GM18858 (cell line): Measurements from ENCODE around the gene SH3RF3.

Experiments
- ATAC-seq: cut with Tn5 transposase; IDR thresholded peaks from one replicate; pipeline ENCODE4 v1.9.1; 2021; ENCODE audit not compliant: unreplicated experiment

SH3RF3 gene

DNA sequence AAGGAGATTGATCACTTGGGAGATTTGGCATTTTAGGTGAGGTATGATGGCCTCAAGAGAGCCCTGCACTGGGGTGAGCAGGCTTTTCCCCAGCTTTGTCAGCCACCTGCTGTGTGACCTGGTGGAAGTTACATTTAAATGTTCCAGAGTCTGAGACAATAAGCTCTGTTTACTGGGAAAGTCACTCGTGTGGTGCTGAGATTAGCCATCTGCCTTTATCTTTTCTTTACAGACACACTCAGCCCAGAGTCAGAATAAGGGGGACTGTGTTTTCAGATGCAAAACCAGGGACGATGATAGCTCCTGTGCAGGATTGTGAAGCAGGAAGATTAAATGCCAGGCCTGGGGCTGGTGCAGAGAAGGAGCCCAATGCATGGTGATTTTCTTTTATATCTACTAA, 47.9 kb downstream of the SH3RF3 start:
- no peak for ATAC-seq

GRCh38 chr2:109177635-109178034, 48.6 kb downstream of the SH3RF3 start:
- ATAC-seq: no peak

- no peak for ATAC-seq
Observed at GRCh38 chr2:109178968-109179367, 50.0 kb downstream of the SH3RF3 start.

- ATAC-seq: no peak
Observed at GRCh38 chr2:109180786-109181185, 51.8 kb downstream of the SH3RF3 start.

GRCh38 chr2:109182426-109182825, 53.4 kb downstream of the SH3RF3 start:
- ATAC-seq: no peak

- ATAC-seq: no peak
Observed at GRCh38 chr2:109183871-109184270, 54.9 kb downstream of the SH3RF3 start.

GRCh38 chr2:109184368-109184767, 55.4 kb downstream of the SH3RF3 start:
- no peak for ATAC-seq

GRCh38 chr2:109185338-109185737, 56.3 kb downstream of the SH3RF3 start:
- no peak for ATAC-seq

- no peak for ATAC-seq
Observed at GRCh38 chr2:109185821-109186570, 57.0 kb downstream of the SH3RF3 start.

DNA sequence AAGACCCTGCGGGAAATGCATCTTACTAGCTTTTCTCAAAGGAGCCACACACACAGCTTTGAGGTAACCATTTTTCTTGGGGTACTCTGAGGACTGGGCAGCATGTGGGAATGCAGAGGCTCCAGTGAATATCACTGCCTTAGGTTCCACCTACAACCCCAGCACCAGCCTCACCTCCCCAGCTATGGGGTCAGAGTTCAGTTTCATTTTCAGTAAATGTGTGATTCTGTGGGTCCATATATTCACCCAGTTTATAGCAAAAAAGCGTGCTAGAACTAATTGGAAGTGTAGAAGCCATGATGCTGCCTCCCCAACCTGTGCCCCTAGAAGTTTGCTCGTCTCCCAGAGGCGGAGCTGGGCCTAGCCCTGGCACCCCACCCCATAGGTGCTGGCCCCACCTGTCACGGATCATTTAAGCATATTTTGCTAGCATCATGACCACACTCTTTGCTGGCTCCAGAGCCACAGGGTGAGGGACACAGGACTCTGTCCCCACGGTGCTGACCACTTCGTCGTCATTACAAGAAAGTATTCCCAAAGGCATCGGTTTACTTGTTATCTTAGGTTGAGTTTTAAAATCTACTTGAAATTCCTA, 57.7 kb downstream of the SH3RF3 start:
- no peak for ATAC-seq

GRCh38 chr2:109187711-109188495, 58.9 kb downstream of the SH3RF3 start:
- no peak for ATAC-seq

GRCh38 chr2:109188496-109188890, 59.5 kb downstream of the SH3RF3 start:
- ATAC-seq: no peak

DNA sequence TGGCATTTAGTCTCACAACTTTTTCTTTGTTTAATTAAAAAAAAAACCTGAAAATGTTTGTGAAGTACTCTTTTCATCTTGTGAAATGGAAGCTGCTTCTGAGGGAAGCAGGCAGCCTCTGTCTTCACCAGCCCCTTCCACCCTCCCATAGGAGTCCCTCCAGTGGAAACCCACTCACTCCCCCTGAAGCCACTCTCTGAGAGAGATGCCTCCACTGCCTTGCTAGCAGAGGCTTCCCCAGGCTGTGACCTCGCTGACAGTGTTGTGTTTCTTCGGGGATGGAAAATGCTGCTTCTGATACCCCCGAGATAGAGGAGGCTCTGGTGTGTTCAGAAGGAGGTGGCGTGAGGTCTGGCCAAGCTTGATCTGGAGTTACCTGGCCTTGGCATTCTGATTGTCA, 59.9 kb downstream of the SH3RF3 start:
- ATAC-seq: no peak

DNA sequence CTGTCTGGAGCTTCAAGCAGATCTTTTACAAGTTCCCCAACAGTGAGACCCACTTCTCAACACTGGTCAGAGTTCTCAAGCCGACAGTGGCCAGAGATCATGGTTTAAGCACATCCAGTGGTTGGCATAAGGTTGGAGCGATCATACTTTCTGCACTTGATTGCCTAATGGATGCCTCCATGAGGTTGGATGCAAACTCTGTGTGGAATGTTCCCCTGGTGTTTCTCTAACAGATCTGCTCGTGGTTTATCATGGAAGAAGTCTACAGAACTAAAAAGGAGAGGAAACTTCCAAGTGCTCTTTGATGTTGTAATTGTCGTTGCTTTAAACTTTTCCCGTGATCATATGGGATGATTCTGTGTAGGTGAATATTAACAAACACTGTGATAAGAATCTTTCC, 60.7 kb downstream of the SH3RF3 start:
- no peak for ATAC-seq

DNA sequence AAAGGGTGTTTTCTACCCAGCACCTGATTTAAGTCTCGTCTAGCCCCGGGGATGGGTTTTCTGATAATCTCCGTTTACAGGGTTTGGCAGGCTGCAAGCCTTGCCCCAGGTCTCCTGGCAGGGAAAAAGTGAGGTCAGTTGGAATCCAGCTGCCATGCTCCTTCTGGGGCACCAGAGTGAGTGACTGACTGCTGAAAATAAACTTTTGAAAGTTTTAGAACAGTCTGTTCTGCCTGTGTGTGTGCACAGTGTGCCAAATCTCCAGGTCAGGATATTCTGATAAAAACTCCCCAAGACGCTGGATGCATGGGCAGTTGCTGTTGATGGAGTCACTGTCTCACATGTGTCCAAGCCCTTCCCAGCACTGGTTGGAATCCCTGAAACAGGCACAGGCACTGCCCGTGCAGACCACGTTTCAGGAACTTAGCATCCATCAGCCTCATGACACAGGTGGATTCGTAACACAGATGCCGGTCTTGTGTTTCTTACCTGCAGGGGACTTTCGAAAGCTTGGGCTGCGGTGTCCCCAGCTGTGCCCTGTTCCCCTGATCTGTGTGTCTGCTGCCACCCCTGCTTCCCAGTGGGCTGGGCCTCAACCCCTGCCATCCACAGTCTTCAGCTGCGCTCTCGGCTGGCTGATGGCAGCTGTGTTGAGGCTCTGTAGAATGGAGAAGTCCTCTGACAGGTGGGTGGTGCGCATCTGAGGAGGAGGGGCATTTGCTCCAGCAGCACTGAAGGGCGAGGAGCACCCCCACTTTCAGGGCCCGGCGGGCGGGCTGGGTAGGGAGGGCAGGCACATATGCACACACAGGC, 65.0 kb downstream of the SH3RF3 start:
- ATAC-seq: no peak

DNA sequence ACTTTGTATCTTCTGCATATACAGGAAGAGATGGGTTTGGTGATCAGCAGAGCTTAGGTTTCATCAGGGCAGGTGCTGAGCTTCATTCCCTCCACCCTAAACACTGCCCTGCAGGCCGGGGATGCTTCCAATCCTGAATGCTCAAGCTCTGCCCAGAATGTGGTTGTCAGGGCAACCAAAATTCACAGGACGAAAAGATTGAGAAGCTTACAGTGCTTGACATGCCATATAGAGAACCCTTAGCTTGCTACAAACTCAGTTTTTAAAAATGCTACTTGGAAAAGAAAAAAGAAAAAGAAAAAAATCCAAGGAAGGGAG, 65.6 kb downstream of the SH3RF3 start:
- ATAC-seq: no peak

DNA sequence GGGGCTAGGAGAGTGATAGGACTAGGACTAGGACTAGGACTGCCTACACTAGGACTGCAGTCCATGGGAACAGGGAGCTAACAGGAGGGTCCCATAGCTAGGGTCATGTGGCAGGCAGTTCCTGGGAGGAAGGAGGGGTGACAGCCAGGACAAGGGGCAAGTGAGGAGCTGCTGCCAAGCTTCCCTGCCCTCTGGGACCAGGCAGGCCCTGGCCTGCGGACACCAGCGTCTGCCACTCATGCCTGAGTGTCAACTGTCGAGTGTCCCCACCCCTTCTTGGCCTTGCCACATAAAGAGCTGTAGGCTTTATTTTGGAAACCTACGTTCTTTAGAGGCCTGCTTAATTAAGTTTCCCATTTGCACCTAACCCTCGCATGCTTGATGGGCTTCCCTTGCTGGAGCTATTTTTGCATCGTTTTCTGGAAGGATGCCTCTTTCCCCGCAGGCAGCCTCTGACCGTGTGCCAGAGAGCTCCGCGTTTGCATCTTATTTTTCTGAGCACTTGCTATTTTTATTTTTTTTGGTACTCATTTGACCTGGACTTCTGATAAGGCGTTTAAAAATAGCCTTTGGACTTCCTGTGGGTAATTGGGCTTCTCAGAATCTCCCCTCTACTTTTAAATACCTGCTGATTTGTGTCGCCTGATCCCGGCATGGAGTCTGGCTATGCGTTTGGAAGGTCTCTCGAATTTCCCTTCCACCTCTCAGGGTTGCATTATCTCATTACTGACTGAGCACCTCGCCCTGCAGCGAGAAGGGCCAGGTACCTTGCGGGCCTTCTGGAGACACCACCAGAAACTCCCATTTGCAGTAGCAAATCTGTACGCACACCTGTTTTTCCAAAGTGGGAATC, 66.4 kb downstream of the SH3RF3 start:
- no peak for ATAC-seq

DNA sequence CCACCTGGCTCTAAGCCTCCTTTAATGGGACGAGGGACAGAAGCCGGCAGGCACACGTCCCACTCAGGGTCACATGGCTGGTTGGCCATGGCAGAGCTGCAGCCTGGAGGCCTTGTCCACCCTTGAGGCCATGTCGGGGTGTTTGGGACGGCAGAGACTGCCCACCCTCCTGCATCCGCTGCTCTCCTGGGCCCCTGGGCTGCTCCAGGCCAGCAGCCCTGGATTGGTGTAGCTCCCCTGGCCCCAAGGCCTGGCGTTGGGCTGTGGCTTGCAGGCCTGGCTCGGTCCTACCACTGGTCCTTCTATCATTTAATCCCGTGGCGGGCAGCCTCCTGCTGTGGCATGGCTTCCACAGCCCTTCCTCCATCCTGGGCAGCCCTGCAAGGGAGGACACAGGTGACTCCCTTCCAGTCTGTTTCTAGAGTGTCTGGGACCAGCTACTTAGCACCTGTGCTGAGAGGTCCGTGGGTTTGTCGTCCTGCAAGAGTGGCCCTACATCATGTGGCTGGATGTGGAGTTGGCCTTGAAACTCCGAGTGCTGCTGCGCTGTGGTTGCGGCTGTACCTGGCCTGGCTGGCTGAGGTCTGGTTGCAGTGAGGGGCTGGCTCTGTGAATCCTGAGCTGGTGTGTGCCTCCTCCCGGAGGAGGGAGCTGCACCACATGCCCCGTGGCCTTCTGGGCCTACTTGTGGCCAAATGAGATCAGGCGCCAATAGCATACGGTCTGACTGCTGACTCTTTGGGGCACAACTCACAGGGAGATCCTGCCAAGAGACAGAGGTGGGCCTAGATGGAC, 67.3 kb downstream of the SH3RF3 start:
- ATAC-seq: no peak

GRCh38 chr2:109197491-109198418, 68.8 kb downstream of the SH3RF3 start:
- ATAC-seq: no peak
